Activated CD8-positive, alpha-beta T cell treated with anti-CD3 and anti-CD28 coated beads for 36 hours (primary cell): ENCODE results near the gene NEK6. TPM values are rescaled to one million over a fixed set of nuclear protein-coding genes. Genes with fewer than 3 reads are reported as not detected.

Source experiments
- ATAC-seq: fragments of 200-7000 bp; cut with Tn5 transposase; one replicate; pipeline ENCODE4 v1.10.0; 2021; ENCODE audit warnings: mild to moderate bottlenecking, moderate library complexity
- CTCF ChIA-PET: fragments of 350-600 bp; sonication (Branson Sonifier 250); formaldehyde crosslinking; loops from one replicate; lab custom pipeline; 2021; ENCODE audit warnings: antibody characterized with exemption; lab: Charles Lee
- POLR2A ChIA-PET: fragments of 350-600 bp; sonication (Branson Sonifier 250); formaldehyde crosslinking; loops from one replicate; lab custom pipeline; 2021; ENCODE audit warnings: antibody characterized with exemption; lab: Charles Lee
- DNase-seq: peaks from one replicate; pipeline ENCODE4 v3.0.0-alpha.2; 2020
- H3K27ac Mint-ChIP-seq: one replicate; pipeline ENCODE4 v1.8.0; 2021; ENCODE audit warnings: mild to moderate bottlenecking, mixed read lengths
- H3K27me3 Mint-ChIP-seq: one replicate; pipeline ENCODE4 v1.8.0; 2021; ENCODE audit warnings: mixed read lengths
- H3K36me3 Mint-ChIP-seq: one replicate; pipeline ENCODE4 v1.8.0; 2021; ENCODE audit warnings: low read depth, mixed read lengths
- H3K4me1 Mint-ChIP-seq: one replicate; pipeline ENCODE4 v1.8.0; 2021; ENCODE audit warnings: low read depth, mixed read lengths
- H3K4me3 Mint-ChIP-seq: one replicate; pipeline ENCODE4 v1.8.0; 2021; ENCODE audit warnings: mild to moderate bottlenecking, moderate library complexity, mixed read lengths
- H3K9me3 Mint-ChIP-seq: one replicate; pipeline ENCODE4 v1.8.0; 2021; ENCODE audit warnings: mixed read lengths
- intact Hi-C: fragments of 100-400 bp; cut with micrococcal nuclease; formaldehyde crosslinking; loops from one replicate; pipeline ENCODE4 v1.10.0; 2022
- total RNA-seq, 2 experiments: library from RNA; stranded (reverse); gene quantifications; one replicate each; pipeline ENCODE4 v1.2.3, GENCODE V29; 2021
- TF ChIP-seq, protein P1 (sequence below): fragments of 200-600 bp; IDR thresholded peaks from one replicate; pipeline ENCODE4 v1.8.0; 2022; ENCODE audit warnings: antibody characterized with exemption, mild to moderate bottlenecking

NEK6 gene
- total RNA-seq, 2 experiments from 2014 or later, result 20.2 to 21.8 TPM

DNA sequence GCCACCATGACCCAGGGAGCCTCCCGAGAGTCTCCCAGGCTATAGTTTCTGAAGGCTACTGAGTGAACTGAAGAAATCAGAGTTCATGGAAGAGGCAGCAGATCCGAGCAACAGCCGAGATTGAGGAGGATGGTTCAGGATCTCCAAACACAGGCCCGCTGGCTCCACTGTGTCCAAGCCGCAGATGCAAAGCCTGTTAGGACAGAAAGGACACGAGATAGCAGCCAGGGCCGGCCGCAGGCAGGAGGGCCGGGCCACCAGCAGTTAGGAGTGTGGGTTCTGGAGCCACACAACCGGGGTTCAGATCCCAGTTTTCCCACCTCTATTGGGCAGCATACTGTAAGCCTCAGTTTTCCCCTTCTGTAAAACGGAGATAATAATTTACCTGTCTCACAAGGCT lies 27.7 kb downstream of the NEK6 start:
- H3K27me3 Mint-ChIP-seq, result no peaks in the 10 kb centered on the region
- ATAC-seq, result no peak
- ChIA-PET CTCF (no interaction called here), POLR2A (interaction anchor here (1.6 kb wide), 1 partner anchor 84 kb away, joined by 6 read pairs; no protein-coding TSS in a partner anchor)
- H3K4me1 Mint-ChIP-seq, result peaks cover 52% of the 10 kb centered on the region
- no peaks in the 10 kb centered on the region for H3K9me3 Mint-ChIP-seq
- peak overlapping the region; percentile 96 for H3K27ac Mint-ChIP-seq
- no peaks in the 10 kb centered on the region for H3K36me3 Mint-ChIP-seq
- intact Hi-C loops, result loop anchor here (5.0 kb wide), 1 partner anchor 83 kb away; no protein-coding TSS in a partner anchor
- TF ChIP-seq, protein P1, sequence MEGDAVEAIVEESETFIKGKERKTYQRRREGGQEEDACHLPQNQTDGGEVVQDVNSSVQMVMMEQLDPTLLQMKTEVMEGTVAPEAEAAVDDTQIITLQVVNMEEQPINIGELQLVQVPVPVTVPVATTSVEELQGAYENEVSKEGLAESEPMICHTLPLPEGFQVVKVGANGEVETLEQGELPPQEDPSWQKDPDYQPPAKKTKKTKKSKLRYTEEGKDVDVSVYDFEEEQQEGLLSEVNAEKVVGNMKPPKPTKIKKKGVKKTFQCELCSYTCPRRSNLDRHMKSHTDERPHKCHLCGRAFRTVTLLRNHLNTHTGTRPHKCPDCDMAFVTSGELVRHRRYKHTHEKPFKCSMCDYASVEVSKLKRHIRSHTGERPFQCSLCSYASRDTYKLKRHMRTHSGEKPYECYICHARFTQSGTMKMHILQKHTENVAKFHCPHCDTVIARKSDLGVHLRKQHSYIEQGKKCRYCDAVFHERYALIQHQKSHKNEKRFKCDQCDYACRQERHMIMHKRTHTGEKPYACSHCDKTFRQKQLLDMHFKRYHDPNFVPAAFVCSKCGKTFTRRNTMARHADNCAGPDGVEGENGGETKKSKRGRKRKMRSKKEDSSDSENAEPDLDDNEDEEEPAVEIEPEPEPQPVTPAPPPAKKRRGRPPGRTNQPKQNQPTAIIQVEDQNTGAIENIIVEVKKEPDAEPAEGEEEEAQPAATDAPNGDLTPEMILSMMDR, result no peak
- no peak for DNase-seq
- peak overlapping the region; percentile 57 for H3K4me3 Mint-ChIP-seq

DNA sequence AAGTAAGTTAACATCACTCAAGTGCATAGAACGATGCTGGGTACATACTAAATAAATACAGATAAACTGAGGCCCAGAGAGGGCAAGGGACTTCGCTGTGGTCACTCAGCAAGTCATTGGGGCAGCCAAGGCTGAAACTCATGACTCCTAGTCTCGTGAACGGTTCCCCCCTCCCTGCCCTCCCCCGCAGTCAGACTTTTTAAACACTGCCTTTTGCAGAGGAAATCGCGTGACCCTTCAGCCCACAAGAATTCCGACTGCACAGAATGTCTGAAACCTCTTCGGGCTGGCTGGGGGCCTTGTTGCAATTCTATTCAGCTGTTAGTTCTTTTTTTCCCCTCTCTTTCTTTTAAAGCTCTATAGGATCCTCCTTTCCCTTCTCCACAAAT lies 28.1 kb downstream of the NEK6 start:
- H3K4me1 Mint-ChIP-seq, result peaks cover 54% of the 10 kb centered on the region
- TF ChIP-seq, protein P1, result no peak
- H3K27me3 Mint-ChIP-seq, result no peaks in the 10 kb centered on the region
- ChIA-PET POLR2A (interaction anchor here (1.6 kb wide), 1 partner anchor 84 kb away, joined by 6 read pairs; no protein-coding TSS in a partner anchor), CTCF (no interaction called here)
- ATAC-seq, result peak; percentile 38
- no peaks in the 10 kb centered on the region for H3K36me3 Mint-ChIP-seq
- H3K4me3 Mint-ChIP-seq, result peak overlapping the region; percentile 57
- no peaks in the 10 kb centered on the region for H3K9me3 Mint-ChIP-seq
- peak overlapping the region; percentile 96 for H3K27ac Mint-ChIP-seq
- intact Hi-C loops, result loop anchor here (5.0 kb wide), 1 partner anchor 84 kb away; no protein-coding TSS in a partner anchor
- DNase-seq, result peak; percentile 85

DNA sequence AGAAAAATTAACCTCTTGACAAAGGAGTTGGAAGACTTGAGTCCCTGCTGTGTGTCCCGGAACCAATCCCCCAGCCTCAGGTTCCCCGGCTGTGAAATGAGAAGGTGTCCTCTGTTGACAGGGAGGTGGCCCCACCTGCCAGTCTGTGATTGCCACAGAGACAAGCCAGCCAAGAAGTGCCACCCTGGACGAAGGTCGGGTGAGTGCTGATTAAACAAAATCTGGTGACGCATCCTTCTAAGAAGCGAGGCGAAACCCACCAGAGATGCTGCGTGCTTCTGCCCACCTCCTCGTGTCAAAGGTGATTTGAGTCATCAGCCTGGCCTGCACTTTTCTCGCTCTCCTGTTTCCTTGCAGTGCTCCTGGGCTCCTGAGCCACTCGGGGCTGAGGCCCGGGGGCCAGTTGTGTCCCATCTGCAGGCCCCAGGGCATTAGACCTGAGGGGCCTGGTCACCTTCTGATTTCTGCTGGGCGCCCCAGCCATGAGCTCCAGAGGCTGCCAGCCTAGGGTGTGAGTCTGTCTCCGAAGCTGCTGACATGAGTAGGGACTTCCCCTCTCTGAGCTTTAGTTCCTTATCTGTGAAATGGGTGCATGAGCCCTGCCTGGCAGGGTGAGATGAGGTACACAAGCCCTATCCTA lies 28.7 kb downstream of the NEK6 start:
- Mint-ChIP-seq H3K27me3 (no peaks in the 10 kb centered on the region), H3K27ac (peak overlapping the region; percentile 96), H3K9me3 (no peaks in the 10 kb centered on the region), H3K4me1 (peaks cover 57% of the 10 kb centered on the region), H3K36me3 (no peaks in the 10 kb centered on the region), H3K4me3 (peak overlapping the region; percentile 57)
- ATAC-seq (peak; percentile 86), DNase-seq (peak; percentile 89)
- intact Hi-C loops, result loop anchor here (5.0 kb wide), 1 partner anchor 84 kb away; no protein-coding TSS in a partner anchor
- ChIA-PET POLR2A (interaction anchor here (1.6 kb wide), 1 partner anchor 85 kb away, joined by 6 read pairs; no protein-coding TSS in a partner anchor), CTCF (no interaction called here)
- TF ChIP-seq, protein P1, result no peak

DNA sequence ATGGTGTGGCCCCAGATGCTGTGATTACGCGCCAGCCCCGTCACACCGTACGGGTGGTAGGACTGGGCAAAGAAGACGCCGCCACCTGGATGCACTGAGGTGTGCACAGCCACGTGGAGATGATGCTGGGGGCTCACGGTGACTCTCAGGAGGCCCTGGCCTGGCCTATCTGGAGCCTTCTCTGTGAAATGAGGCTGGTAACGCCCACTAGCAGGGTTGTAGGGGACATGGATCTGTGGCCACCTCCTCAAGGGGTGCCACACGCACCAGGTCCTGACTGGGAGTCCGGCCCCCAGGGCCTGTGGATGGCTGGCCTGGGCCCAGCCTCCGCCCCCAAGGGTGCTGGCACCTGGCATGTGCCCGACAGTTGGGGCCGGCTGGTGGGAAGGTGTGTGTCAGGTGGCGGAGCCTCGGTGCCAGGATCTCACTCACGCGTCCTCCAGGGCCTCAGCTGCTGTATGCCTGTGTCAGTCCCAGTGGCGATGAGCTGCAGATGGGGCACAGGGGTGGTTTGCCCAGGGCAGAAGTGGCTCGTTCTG lies 32.4 kb downstream of the NEK6 start:
- Mint-ChIP-seq H3K4me1 (peaks cover 79% of the 10 kb centered on the region), H3K27ac (no peak overlapping the region), H3K4me3 (no peak overlapping the region), H3K27me3 (peaks cover 5% of the 10 kb centered on the region), H3K9me3 (no peaks in the 10 kb centered on the region), H3K36me3 (peaks cover 5% of the 10 kb centered on the region)
- DNase-seq (no peak), ATAC-seq (no peak)
- intact Hi-C loops, result loop anchor here (5.0 kb wide), 1 partner anchor 163 kb away; no protein-coding TSS in a partner anchor
- TF ChIP-seq, protein P1, result no peak
- ChIA-PET CTCF (interaction anchor here (1.5 kb wide), 1 partner anchor 29 kb away, joined by 3 read pairs; no protein-coding TSS in a partner anchor), POLR2A (no interaction called here)
